Common myeloid progenitor, CD34-positive (primary cell): Measurements from ENCODE around the gene CYTH1.

ENCODE experiments used
- CTCF ChIA-PET: fragments of 350-600 bp; sonication (Branson Sonifier 250); formaldehyde crosslinking; loops from one replicate; lab custom pipeline; 2021; ENCODE audit warnings: antibody characterized with exemption; lab: Charles Lee
- POLR2A ChIA-PET: fragments of 350-600 bp; sonication (Branson Sonifier 250); formaldehyde crosslinking; loops from one replicate; lab custom pipeline; 2021; ENCODE audit warnings: antibody characterized with exemption; lab: Charles Lee
- DNase-seq, 3 donors: peaks; one replicate each; pipeline versions ENCODE4 v3.0.0 to v3.0.0-alpha.2; 2013
- H3K27ac ChIP-seq, 2 experiments: 1 replicate in 1 of 2; 2 replicates in 1 of 2; pipeline ENCODE4 v1.7.0; 2013; ENCODE audit warnings: inconsistent platforms in 2 of 2, low read length in 2 of 2, mild to moderate bottlenecking in 2 of 2, low read depth in 1 of 2, moderate library complexity in 1 of 2; ENCODE audit not compliant: severe bottlenecking in 2 of 2, insufficient read depth in 1 of 2, poor library complexity in 1 of 2
- H3K27me3 ChIP-seq, 5 experiments: replicated peaks in 2 of 5; 1 replicate in 3 of 5; 2 replicates in 2 of 5; pipeline versions ENCODE4 v1.6.1 to v1.7.0; 2013; ENCODE audit warnings: low read length in 4 of 5, mild to moderate bottlenecking in 2 of 5, moderate library complexity in 2 of 5, inconsistent platforms in 1 of 5; ENCODE audit not compliant: insufficient read depth in 5 of 5, control insufficient read depth in 4 of 5
- H3K36me3 ChIP-seq, 4 experiments: 1 replicate in 2 of 4; 2 replicates in 2 of 4; pipeline versions ENCODE4 v1.6.1 to v1.7.0; 2013; ENCODE audit warnings: low read length in 3 of 4, control low read depth in 1 of 4, mild to moderate bottlenecking in 1 of 4; ENCODE audit not compliant: control insufficient read depth in 4 of 4, insufficient read depth in 4 of 4
- H3K4me1 ChIP-seq, 4 experiments: 1 replicate in 3 of 4; 2 replicates in 1 of 4; pipeline versions ENCODE4 v1.6.1 to v1.7.1; 2013; ENCODE audit warnings: low read length in 3 of 4, mild to moderate bottlenecking in 3 of 4, control low read depth in 1 of 4, inconsistent platforms in 1 of 4, moderate library complexity in 1 of 4; ENCODE audit not compliant: control insufficient read depth in 4 of 4, insufficient read depth in 4 of 4; ENCODE audit errors: control extremely low read depth in 1 of 4
- H3K4me3 ChIP-seq, 7 experiments: 1 replicate in 4 of 7; 2 replicates in 3 of 7; pipeline versions ENCODE4 v1.5.1 to v1.7.0; 2013; ENCODE audit warnings: mild to moderate bottlenecking in 7 of 7, low read length in 6 of 7, moderate library complexity in 6 of 7, inconsistent platforms in 2 of 7, low read depth in 2 of 7, control low read depth in 1 of 7; ENCODE audit not compliant: insufficient read depth in 4 of 7, control insufficient read depth in 1 of 7; ENCODE audit errors: extremely low read depth in 1 of 7
- H3K9me3 ChIP-seq, 5 experiments: 1 replicate in 4 of 5; 2 replicates in 1 of 5; pipeline versions ENCODE4 v1.6.1 to v1.7.1; 2013; ENCODE audit warnings: low read length in 4 of 5, mild to moderate bottlenecking in 2 of 5, inconsistent platforms in 1 of 5, low read depth in 1 of 5, moderate library complexity in 1 of 5; ENCODE audit not compliant: control insufficient read depth in 4 of 5, insufficient read depth in 2 of 5; ENCODE audit errors: control extremely low read depth in 1 of 5
- WGBS: methylation state at CpG from one replicate; pipeline ENCODE4 v1.1.5; 2013; ENCODE audit not compliant: insufficient coverage; 5-methylcytosine and 5-hydroxymethylcytosine counted together

Gene CYTH1

DNA sequence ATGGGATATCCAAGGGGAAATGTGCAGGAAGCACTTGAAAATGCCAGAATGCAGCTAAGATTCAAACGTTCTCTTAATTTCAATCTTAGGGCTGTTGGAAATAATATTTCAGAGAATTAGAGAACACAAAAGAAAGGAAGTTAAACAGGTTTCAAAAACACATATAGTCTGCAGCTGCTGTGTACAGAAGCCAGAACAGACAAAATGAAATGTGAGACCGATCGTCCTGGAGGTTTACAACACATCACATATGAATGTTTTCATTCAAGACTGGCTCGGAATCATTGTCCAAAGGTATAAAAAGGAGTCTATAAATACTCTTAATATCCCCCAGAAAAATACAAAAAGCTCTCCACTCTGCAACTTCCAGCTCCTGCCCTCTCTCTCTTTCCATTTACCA lies 14.3 kb downstream of the CYTH1 start:
- 97% methylated on average over 4 of the region's 4 CpGs for WGBS
- H3K9me3 ChIP-seq: no peaks in the 10 kb centered on the region
- POLR2A ChIA-PET: interaction anchor here (0.6 kb wide), 1 partner anchor 607 kb away, joined by 3 read pairs; no protein-coding TSS in a partner anchor

DNA sequence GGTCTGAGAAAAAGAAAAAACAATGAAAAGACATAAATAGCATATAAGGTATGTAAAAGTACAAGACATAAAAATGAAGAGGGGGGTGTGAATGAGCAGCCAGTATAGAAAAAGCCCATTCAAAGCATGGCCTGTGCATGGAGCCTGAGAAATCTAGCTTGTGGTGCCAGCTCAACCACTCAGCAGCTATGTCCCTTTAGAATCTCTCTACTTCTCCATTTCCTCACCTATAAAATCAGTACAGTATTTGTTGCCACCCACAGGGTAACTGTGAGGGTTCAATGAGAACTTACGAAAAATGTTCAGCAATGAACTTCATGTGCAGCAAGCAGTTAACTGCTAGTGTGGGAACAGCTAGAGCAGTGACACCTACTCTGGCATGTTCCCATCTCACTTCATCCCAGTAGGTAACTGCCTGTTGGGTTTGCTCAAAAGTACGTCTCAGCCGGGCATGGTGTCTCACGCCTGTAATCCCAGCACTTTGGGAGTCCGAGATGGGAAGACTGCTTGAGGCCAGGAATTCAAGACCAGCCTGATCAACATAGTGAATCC lies 15.3 kb downstream of the CYTH1 start:
- Histone ChIP-seq H3K4me1 (peaks cover 19 to 51% (median 20%) of the 10 kb centered on the region in 4 experiments), H3K36me3 (peaks cover 0 to 2% (median 0%) of the 10 kb centered on the region in 4 experiments), H3K27ac (no peak overlapping the region), H3K9me3 (no peaks in the 10 kb centered on the region), H3K27me3 (no peaks in the 10 kb centered on the region), H3K4me3 (no peak overlapping the region)
- ChIA-PET POLR2A (interaction anchor here (1.2 kb wide), 1 partner anchor 42 kb away, joined by 3 read pairs; no protein-coding TSS in a partner anchor), CTCF (interaction anchor here (1.0 to 1.2 kb wide), 2 partner anchors 20 to 22 kb away, joined by 3 to 5 read pairs; no protein-coding TSS in a partner anchor)
- 98% methylated on average over 4 of the region's 5 CpGs for WGBS
- DNase-seq: no peak

More for the DNA sequence above, 14.3 kb downstream of the CYTH1 start:
- Histone ChIP-seq H3K4me1 (peaks cover 19 to 55% (median 22%) of the 10 kb centered on the region in 4 experiments), H3K27ac (no peak overlapping the region), H3K4me3 (no peak overlapping the region), H3K27me3 (no peaks in the 10 kb centered on the region), H3K36me3 (peaks cover 0 to 2% (median 0%) of the 10 kb centered on the region in 4 experiments)
- DNase-seq: no peak
- CTCF ChIA-PET: interaction anchor here (2.1 kb wide), 1 partner anchor 8 kb away, joined by 8 read pairs; no protein-coding TSS in a partner anchor

DNA sequence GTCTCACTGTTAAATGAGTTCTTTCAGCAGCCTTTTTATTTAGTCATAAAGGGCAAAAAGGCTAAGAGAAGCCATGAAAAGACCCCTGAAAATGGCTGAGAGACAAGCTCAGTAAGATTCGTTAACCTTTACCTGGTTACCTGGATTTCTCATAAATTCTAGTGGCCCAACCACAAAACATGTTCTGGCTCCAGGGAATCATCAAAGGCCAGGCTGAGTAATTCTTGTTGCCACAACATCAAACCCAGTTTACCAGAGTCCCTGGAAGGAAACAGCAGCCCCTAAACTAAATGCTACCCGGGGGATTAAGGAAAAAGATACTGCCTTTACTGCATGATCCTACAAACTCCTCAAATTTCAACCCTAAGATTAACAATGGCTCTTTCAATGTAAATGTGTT lies 15.8 kb downstream of the CYTH1 start:
- Histone ChIP-seq H3K27ac (no peak overlapping the region), H3K4me1 (peaks cover 19 to 52% (median 20%) of the 10 kb centered on the region in 4 experiments), H3K4me3 (no peak overlapping the region), H3K27me3 (no peaks in the 10 kb centered on the region), H3K9me3 (no peaks in the 10 kb centered on the region), H3K36me3 (peaks cover 0 to 2% (median 0%) of the 10 kb centered on the region in 4 experiments)
- no peak for DNase-seq
- 90% methylated on average over 2 of the region's 2 CpGs for WGBS
- POLR2A ChIA-PET: interaction anchor here (1.2 kb wide), 1 partner anchor 41 kb away, joined by 3 read pairs; no protein-coding TSS in a partner anchor
- CTCF ChIA-PET: interaction anchor here (1.0 to 1.2 kb wide), 3 partner anchors 20 to 38 kb away, joined by 3 to 5 read pairs (median 3); no protein-coding TSS in a partner anchor

DNA sequence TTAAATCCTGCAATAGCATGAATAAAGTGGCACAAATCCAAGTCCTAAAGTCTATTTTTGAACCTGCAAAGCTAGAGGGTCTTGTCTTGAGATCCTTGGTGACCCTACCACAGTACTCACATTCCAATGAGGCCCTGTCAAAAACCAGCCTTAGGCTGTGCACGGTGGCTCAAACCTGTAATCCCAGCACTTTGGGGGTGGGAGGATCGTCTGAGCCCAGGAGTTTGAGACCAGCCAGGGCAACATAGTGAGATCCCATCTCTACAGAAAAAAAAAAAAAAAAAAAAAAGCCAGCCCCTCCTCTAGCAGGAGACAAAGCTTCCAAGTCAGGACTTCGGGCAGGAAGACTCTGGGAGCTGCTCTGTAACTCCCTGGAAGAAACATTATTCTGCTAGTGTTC lies 16.3 kb downstream of the CYTH1 start:
- no peak for DNase-seq
- ChIA-PET POLR2A (interaction anchor here (1.2 kb wide), 1 partner anchor 41 kb away, joined by 3 read pairs; no protein-coding TSS in a partner anchor), CTCF (interaction anchor here (1.0 to 1.2 kb wide), 3 partner anchors 14 to 38 kb away, joined by 3 to 5 read pairs (median 4); no protein-coding TSS in a partner anchor)
- WGBS: 100% methylated on average over 1 of the region's 3 CpGs
- H3K4me3 ChIP-seq: no peak overlapping the region
- H3K27me3 ChIP-seq: no peaks in the 10 kb centered on the region
- H3K4me1 ChIP-seq: peaks cover 20 to 53% (median 23%) of the 10 kb centered on the region in 4 experiments
- no peak overlapping the region for H3K27ac ChIP-seq
- H3K36me3 ChIP-seq: peaks cover 0 to 2% (median 0%) of the 10 kb centered on the region in 4 experiments
- no peaks in the 10 kb centered on the region for H3K9me3 ChIP-seq

DNA sequence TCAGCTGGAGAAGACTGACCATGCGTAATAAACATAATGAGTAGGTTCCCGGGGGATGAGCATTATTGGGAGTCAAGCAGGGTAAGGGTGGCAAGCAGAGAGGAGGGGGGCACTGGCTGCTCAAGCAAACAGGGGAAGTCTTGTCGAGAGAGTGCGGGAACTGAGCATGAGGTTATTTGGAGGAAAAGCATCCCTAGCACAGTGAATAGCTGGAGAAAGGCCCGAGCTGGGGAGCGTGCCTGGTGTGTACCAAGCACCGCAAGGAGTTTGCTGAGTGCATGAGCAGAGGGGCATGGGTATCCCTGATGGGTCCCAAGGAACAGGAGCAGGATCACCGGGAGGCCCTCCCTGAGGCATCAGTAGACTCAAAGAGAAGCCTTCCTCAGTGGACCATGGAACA lies 17.2 kb downstream of the CYTH1 start:
- peaks cover 0 to 2% (median 0%) of the 10 kb centered on the region in 4 experiments for H3K36me3 ChIP-seq
- H3K9me3 ChIP-seq: no peaks in the 10 kb centered on the region
- no peak overlapping the region for H3K4me3 ChIP-seq
- no peaks in the 10 kb centered on the region for H3K27me3 ChIP-seq
- DNase-seq: no peak
- ChIA-PET CTCF (interaction anchor here (1.0 to 1.3 kb wide), 3 partner anchors 15 to 34 kb away, joined by 3 to 4 read pairs (median 3); no protein-coding TSS in a partner anchor), POLR2A (no interaction called here)
- H3K4me1 ChIP-seq: peaks cover 25 to 59% (median 26%) of the 10 kb centered on the region in 4 experiments
- 97% methylated on average over 6 of the region's 8 CpGs for WGBS
- H3K27ac ChIP-seq: no peak overlapping the region

DNA sequence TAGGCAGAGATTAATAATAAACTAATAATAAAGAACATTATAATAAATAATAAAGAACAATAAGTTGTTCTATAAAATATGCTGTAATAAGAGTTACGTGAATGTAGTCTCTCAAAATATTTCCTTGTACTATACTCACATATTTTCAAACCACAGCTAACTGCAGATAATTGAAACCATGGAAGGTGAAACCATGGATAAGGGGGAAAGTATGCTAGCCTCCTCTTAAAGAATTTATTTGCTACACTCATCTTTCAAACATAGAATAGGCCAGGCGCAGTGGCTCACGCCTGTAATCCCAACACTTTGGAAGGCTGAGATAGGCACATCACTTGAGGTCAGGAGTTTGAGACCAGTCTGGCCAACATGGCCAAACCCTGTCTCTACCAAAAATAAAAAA lies 18.5 kb downstream of the CYTH1 start:
- ChIA-PET CTCF (interaction anchor here (1.0 to 1.7 kb wide), 3 partner anchors 12 to 26 kb away, joined by 3 to 4 read pairs (median 3); no protein-coding TSS in a partner anchor), POLR2A (no interaction called here)
- no peaks in the 10 kb centered on the region for H3K27me3 ChIP-seq
- no peak overlapping the region for H3K4me3 ChIP-seq
- no peak overlapping the region for H3K27ac ChIP-seq
- DNase-seq: no peak
- peaks cover 0 to 2% (median 0%) of the 10 kb centered on the region in 4 experiments for H3K36me3 ChIP-seq
- H3K9me3 ChIP-seq: no peaks in the 10 kb centered on the region
- peaks cover 30 to 63% (median 35%) of the 10 kb centered on the region in 4 experiments for H3K4me1 ChIP-seq
- 100% methylated on average over 2 of the region's 3 CpGs for WGBS
